Measurements from ENCODE around the gene SVIL.

Gene SVIL

GRCh38 chr10:29634764-29635625 is at the start of gene SVIL:
SVIL (minus strand) TSS chr10:29634971; CDS start chr10:29555058, 79,913 bp downstream.
- Mint-ChIP-seq H3K4me3 (peak within 1 kb of the TSS; percentile 75), H3K4me1 (peaks cover 47% of the 10 kb centered on the region), H3K36me3 (ENCODE audit: low read depth) (peaks cover 25% of the 10 kb centered on the region), H3K27ac (peak within 1 kb of the TSS; percentile 93), H3K9me3 (peaks cover 8% of the 10 kb centered on the region), H3K27me3 (ENCODE audit: low read depth, poor library complexity) (peaks cover 3% of the 10 kb centered on the region)
- DNase-seq, result peak; percentile 55
- no peak for TF ChIP-seq CTCF (IDR thresholded peaks at IDR 0.05)

GRCh38 chr10:29681676-29682448 is 47.1 kb upstream of the SVIL start:
- TF ChIP-seq CTCF (IDR thresholded peaks at IDR 0.05), result no peak
- Mint-ChIP-seq H3K27ac (no peak overlapping the region), H3K4me3 (no peak overlapping the region), H3K36me3 (ENCODE audit: low read depth) (peaks cover 87% of the 10 kb centered on the region), H3K9me3 (peaks cover 31% of the 10 kb centered on the region), H3K27me3 (ENCODE audit: low read depth, poor library complexity) (peaks cover 8% of the 10 kb centered on the region), H3K4me1 (peaks cover 44% of the 10 kb centered on the region)
- DNase-seq, result no peak

- H3K9me3 Mint-ChIP-seq, result peaks cover 48% of the 10 kb centered on the region
- H3K4me3 Mint-ChIP-seq, result no peak overlapping the region
- peaks cover 11% of the 10 kb centered on the region for H3K27me3 Mint-ChIP-seq (ENCODE audit: low read depth, poor library complexity)
- no peak for TF ChIP-seq CTCF (IDR thresholded peaks at IDR 0.05)
- DNase-seq, result no peak
- H3K27ac Mint-ChIP-seq, result no peak overlapping the region
- peaks cover 27% of the 10 kb centered on the region for H3K4me1 Mint-ChIP-seq
- H3K36me3 Mint-ChIP-seq (ENCODE audit: low read depth), result peaks cover 96% of the 10 kb centered on the region
These were observed 45.3 kb upstream of the SVIL start for GRCh38 chr10:29680091-29680490.

- no peak overlapping the region for H3K27ac Mint-ChIP-seq
- H3K27me3 Mint-ChIP-seq (ENCODE audit: low read depth, poor library complexity), result peaks cover 6% of the 10 kb centered on the region
- peaks cover 94% of the 10 kb centered on the region for H3K36me3 Mint-ChIP-seq (ENCODE audit: low read depth)
- no peak for TF ChIP-seq CTCF (IDR thresholded peaks at IDR 0.05)
- H3K4me3 Mint-ChIP-seq, result no peak overlapping the region
- no peak for DNase-seq
- peaks cover 68% of the 10 kb centered on the region for H3K9me3 Mint-ChIP-seq
- peaks cover 12% of the 10 kb centered on the region for H3K4me1 Mint-ChIP-seq
These were observed 42.0 kb upstream of the SVIL start for GRCh38 chr10:29676732-29677131.

GRCh38 chr10:29675984-29676383 is 41.2 kb upstream of the SVIL start:
- no peak for DNase-seq
- Mint-ChIP-seq H3K9me3 (peaks cover 68% of the 10 kb centered on the region), H3K27ac (no peak overlapping the region), H3K4me1 (peaks cover 10% of the 10 kb centered on the region), H3K4me3 (no peak overlapping the region), H3K36me3 (ENCODE audit: low read depth) (peaks cover 94% of the 10 kb centered on the region), H3K27me3 (ENCODE audit: low read depth, poor library complexity) (peaks cover 6% of the 10 kb centered on the region)
- TF ChIP-seq CTCF (IDR thresholded peaks at IDR 0.05), result no peak

Measured in nephron progenitor cell (in vitro differentiated cells).